Sigmoid colon (tissue), 4 donors: ENCODE measurements around the gene ING1.

Experiments used
- EP300 ChIP-seq, 4 donors: sonication (generic); formaldehyde crosslinking; IDR thresholded peaks; one replicate each; pipeline ENCODE4 v1.6.1; 2017; ENCODE audit warnings: antibody characterized with exemption in 4 of 4
- POLR2A ChIP-seq, 2 donors: fragments of 450-650 bp; IDR thresholded peaks; one replicate each; pipeline ENCODE4 v1.6.1; 2016; ENCODE audit warnings: antibody characterized with exemption in 2 of 2, mild to moderate bottlenecking in 2 of 2, moderate library complexity in 2 of 2
- POLR2AphosphoS5 ChIP-seq, 4 donors: sonication (generic); formaldehyde crosslinking; IDR thresholded peaks; one replicate each; pipeline ENCODE4 v1.6.1; 2017; ENCODE audit warnings: antibody characterized with exemption in 4 of 4
- TF ChIP-seq, protein P1 (sequence below), 4 experiments: fragments of 450-650 bp in 3 of 4; fragments of 200-600 bp in 1 of 4; IDR thresholded peaks; one replicate each; pipeline ENCODE4 v1.5.1; 2016 to 2019; ENCODE audit warnings: antibody characterized with exemption in 4 of 4, mild to moderate bottlenecking in 3 of 4, moderate library complexity in 2 of 4

DNA sequence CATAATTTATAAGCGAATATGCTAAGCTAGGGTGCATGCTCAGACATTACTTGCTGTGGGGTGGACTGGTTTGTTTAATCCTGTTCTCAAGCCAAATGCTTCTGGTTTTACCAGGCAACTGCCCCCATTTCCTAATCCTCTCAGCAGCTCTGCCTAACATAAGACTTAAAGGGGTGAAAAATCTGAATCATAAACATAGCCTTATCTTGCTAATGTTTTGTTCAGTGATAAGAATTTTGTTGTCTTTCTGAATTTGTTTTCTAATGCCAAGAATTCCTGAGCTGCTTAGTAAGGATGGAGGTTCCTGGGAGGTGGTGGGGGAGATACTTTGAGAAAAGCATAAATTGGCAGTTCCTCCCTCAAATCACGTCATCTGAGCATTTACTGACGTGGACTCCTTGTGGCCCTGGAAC lies 42.7 kb downstream of the ING1 start:
- TF ChIP-seq, protein P1, sequence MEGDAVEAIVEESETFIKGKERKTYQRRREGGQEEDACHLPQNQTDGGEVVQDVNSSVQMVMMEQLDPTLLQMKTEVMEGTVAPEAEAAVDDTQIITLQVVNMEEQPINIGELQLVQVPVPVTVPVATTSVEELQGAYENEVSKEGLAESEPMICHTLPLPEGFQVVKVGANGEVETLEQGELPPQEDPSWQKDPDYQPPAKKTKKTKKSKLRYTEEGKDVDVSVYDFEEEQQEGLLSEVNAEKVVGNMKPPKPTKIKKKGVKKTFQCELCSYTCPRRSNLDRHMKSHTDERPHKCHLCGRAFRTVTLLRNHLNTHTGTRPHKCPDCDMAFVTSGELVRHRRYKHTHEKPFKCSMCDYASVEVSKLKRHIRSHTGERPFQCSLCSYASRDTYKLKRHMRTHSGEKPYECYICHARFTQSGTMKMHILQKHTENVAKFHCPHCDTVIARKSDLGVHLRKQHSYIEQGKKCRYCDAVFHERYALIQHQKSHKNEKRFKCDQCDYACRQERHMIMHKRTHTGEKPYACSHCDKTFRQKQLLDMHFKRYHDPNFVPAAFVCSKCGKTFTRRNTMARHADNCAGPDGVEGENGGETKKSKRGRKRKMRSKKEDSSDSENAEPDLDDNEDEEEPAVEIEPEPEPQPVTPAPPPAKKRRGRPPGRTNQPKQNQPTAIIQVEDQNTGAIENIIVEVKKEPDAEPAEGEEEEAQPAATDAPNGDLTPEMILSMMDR (IDR thresholded peaks at IDR 0.05): no peak
- TF ChIP-seq POLR2A (IDR thresholded peaks at IDR 0.05) (no peak), POLR2AphosphoS5 (IDR thresholded peaks at IDR 0.05) (no peak), EP300 (IDR thresholded peaks at IDR 0.05) (no peak)
